Thyroid gland (tissue), 4 donors: ENCODE data around the gene SHC3. TPM values are rescaled to one million over a fixed set of nuclear protein-coding genes. Genes with fewer than 3 reads are reported as not detected.

Source experiments
- DNase-seq, 2 donors: peaks; one replicate each; pipeline ENCODE4 v3.0.0-alpha.2; 2019
- H3K27ac ChIP-seq, 3 donors: fragments of 200-600 bp; sonication (generic); 1 replicate in 2 of 3; 2 replicates in 1 of 3; pipeline ENCODE4 v1.5.1; 2016 to 2019; ENCODE audit warnings: mild to moderate bottlenecking in 1 of 3, moderate library complexity in 1 of 3
- H3K27me3 ChIP-seq: fragments of 200-600 bp; sonication (generic); one replicate; pipeline ENCODE4 v1.5.1; 2019
- H3K36me3 ChIP-seq, 2 donors: fragments of 200-600 bp; sonication (generic); one replicate each; pipeline ENCODE4 v1.5.1; 2016 to 2019
- H3K4me1 ChIP-seq, 2 donors: fragments of 200-600 bp; sonication (generic); one replicate each; pipeline ENCODE4 v1.5.1; 2017 to 2019
- H3K4me3 ChIP-seq, 3 donors: fragments of 200-600 bp; sonication (generic); replicated peaks in 1 of 3; 1 replicate in 2 of 3; 2 replicates in 1 of 3; pipeline ENCODE4 v1.5.1; 2016; ENCODE audit warnings: mild to moderate bottlenecking in 1 of 3
- H3K9me3 ChIP-seq: fragments of 200-600 bp; sonication (generic); one replicate; pipeline ENCODE4 v1.5.1; 2017
- POLR2A ChIP-seq, 2 donors: fragments of 450-650 bp; IDR thresholded peaks; one replicate each; pipeline ENCODE4 v1.6.1; 2017; ENCODE audit warnings: antibody characterized with exemption in 2 of 2, mild to moderate bottlenecking in 2 of 2, moderate library complexity in 1 of 2
- WGBS, 2 donors: methylation state at CpG; one replicate each; pipeline ENCODE4 v1.1.5; 2017; 5-methylcytosine and 5-hydroxymethylcytosine counted together
- intact Hi-C: fragments of 100-400 bp; cut with DNase I; formaldehyde crosslinking; loops from one replicate; pipeline ENCODE4 v1.15.1; 2023
- total RNA-seq, 4 donors: library from RNA; depleted of rRNA; stranded (reverse); fragments of >200 nt; gene quantifications; one replicate each; pipeline ENCODE4 v1.2.3, GENCODE V29; 2016
- TF ChIP-seq, protein P1 (sequence below), 6 experiments: fragments of 200-600 bp in 3 of 6; fragments of 450-650 bp in 3 of 6; sonication (generic) in 3 of 6; IDR thresholded peaks; one replicate each; pipeline ENCODE4 v1.5.1; 2016 to 2019; ENCODE audit warnings: antibody characterized with exemption in 6 of 6, mild to moderate bottlenecking in 2 of 6, inconsistent platforms in 1 of 6, moderate library complexity in 1 of 6

SHC3 gene
- total RNA-seq, 4 donors from 2014 or later, result 0.40 to 5.9 (median 1.2) TPM

DNA sequence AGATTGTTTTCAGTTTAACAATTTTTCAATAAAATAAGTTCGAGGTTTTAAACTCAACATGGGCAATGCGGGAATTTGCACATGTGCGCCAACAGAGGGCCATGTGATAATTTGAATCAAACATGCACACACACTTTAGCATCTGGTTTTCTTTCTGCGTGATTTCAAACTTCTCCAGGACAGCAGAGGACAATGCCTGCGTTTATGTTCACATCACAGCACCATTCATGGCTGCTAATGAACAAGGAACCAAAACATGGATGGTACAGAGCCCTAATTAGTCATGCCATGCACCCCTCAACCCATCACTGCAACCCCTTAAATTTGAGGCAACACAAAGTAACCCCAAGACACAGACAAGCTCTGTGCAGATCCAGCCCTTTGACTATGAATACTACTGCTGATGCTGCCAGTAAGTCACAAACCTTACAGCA lies 2.8 kb downstream of the SHC3 start:
- Histone ChIP-seq H3K4me1 (peaks cover 23 to 33% of the 10 kb centered on the region in 2 donors), H3K9me3 (no peaks in the 10 kb centered on the region), H3K27me3 (no peaks in the 10 kb centered on the region), H3K4me3 (no peak overlapping the region), H3K36me3 (no peaks in the 10 kb centered on the region), H3K27ac (no peak overlapping the region)
- no peak for DNase-seq
- intact Hi-C loops, result no loop called here
- 95% methylated on average over 5 of the region's 5 CpGs for WGBS, 2 donors
- TF ChIP-seq, protein P1, sequence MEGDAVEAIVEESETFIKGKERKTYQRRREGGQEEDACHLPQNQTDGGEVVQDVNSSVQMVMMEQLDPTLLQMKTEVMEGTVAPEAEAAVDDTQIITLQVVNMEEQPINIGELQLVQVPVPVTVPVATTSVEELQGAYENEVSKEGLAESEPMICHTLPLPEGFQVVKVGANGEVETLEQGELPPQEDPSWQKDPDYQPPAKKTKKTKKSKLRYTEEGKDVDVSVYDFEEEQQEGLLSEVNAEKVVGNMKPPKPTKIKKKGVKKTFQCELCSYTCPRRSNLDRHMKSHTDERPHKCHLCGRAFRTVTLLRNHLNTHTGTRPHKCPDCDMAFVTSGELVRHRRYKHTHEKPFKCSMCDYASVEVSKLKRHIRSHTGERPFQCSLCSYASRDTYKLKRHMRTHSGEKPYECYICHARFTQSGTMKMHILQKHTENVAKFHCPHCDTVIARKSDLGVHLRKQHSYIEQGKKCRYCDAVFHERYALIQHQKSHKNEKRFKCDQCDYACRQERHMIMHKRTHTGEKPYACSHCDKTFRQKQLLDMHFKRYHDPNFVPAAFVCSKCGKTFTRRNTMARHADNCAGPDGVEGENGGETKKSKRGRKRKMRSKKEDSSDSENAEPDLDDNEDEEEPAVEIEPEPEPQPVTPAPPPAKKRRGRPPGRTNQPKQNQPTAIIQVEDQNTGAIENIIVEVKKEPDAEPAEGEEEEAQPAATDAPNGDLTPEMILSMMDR (IDR thresholded peaks at IDR 0.05), result no peak
- TF ChIP-seq POLR2A (IDR thresholded peaks at IDR 0.05), result no peak

DNA sequence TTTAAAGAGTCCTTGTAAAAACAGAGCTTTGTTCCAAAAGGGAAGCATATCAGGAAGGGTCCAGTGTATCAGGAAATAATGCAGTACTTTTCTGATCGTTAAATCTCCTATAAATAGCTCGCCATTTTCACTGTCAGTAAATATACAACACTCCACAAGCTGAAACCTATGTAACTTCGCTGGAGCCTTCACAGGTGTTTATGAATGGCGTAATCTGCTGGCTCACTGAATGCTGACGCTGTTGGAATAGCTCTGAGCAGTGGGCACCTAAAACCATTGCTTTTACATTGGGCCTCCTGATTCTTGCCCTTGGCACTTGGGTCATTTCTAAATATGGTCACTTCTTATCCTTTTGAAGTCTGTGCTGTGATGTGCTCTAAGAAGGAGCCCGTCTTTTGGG lies 4.3 kb downstream of the SHC3 start:
- intact Hi-C loops, result no loop called here
- peaks cover 18 to 27% of the 10 kb centered on the region in 2 donors for H3K4me1 ChIP-seq
- no peaks in the 10 kb centered on the region for H3K36me3 ChIP-seq
- no peaks in the 10 kb centered on the region for H3K9me3 ChIP-seq
- TF ChIP-seq, protein P1 (IDR thresholded peaks at IDR 0.05), result no peak
- no peak for TF ChIP-seq POLR2A (IDR thresholded peaks at IDR 0.05)
- H3K27ac ChIP-seq, result no peak overlapping the region
- DNase-seq, result no peak
- no peaks in the 10 kb centered on the region for H3K27me3 ChIP-seq
- 84 to 89% methylated on average over 6 of the region's 6 CpGs for WGBS, 2 donors
- no peak overlapping the region for H3K4me3 ChIP-seq

DNA sequence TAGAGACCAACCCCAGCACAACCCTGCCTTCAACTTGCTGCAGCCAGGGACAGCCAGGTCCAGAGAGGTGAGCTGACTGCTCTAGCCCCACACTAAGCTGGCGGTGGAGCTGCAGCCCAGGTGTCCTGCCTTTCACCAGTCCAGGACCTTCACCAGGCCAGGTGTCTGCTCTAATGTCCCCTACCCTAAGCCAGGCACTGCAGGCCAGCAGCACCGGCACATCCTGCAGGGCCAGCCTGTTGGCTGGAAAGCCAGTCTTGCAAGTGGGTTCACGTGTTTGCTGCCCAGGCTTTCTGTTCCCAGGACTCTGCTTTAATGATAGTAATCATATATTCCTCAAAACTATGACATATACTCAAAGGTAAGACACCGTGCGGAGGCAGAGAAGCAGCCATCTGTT lies 5.5 kb downstream of the SHC3 start:
- intact Hi-C loops, result no loop called here
- Histone ChIP-seq H3K4me3 (no peak overlapping the region), H3K27me3 (no peaks in the 10 kb centered on the region), H3K27ac (no peak overlapping the region), H3K4me1 (peaks cover 10 to 19% of the 10 kb centered on the region in 2 donors), H3K36me3 (no peaks in the 10 kb centered on the region), H3K9me3 (no peaks in the 10 kb centered on the region)
- TF ChIP-seq, protein P1 (IDR thresholded peaks at IDR 0.05), result no peak
- no peak for TF ChIP-seq POLR2A (IDR thresholded peaks at IDR 0.05)
- 81 to 94% methylated on average over 4 to 5 of the region's 5 CpGs for WGBS, 2 donors
- DNase-seq, result no peak

DNA sequence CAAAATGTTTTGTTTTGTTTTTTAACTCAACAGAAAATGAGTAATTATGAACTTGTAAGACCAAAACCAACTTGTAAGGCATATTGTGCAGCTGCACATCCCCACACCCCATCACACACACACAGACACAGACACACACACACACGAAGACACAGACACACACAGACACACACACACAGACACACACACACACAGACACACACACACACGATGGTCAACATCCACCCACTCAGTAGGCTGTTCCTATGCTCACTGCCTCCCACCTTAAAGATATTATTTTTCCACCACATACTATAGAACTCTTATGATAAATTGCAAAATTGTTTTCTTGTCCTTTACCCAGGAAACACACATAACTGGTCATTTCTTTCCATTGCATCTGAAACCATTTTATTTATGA lies 6.2 kb downstream of the SHC3 start:
- Histone ChIP-seq H3K36me3 (no peaks in the 10 kb centered on the region), H3K4me1 (peaks cover 7 to 15% of the 10 kb centered on the region in 2 donors), H3K9me3 (no peaks in the 10 kb centered on the region), H3K27ac (no peak overlapping the region), H3K4me3 (no peak overlapping the region), H3K27me3 (no peaks in the 10 kb centered on the region)
- no peak for DNase-seq
- TF ChIP-seq POLR2A (IDR thresholded peaks at IDR 0.05), result no peak
- TF ChIP-seq, protein P1 (IDR thresholded peaks at IDR 0.05), result no peak
- intact Hi-C loops, result no loop called here
- WGBS, 2 donors, result 72 to 85% methylated on average over 2 of the region's 2 CpGs

DNA sequence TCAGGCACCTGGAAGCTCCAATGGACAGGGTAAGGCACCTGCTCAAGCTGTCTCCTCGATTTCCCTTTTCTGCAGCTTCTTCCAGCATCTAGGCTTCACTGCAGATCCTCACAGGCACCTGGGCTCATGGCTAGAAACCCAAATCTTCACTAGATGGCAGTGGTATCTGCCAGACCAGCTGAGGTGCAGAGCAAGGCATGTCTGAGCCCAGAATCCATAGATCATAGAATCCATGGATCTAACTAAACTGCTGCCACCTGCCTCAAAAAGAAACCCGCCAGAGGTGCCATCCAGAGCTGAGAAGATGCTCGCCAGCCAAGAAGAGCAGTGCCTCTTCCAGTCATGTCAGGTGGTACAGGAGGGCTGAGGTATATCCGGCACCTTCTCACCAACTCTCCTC lies 6.9 kb downstream of the SHC3 start:
- DNase-seq, result peak in 1 of 2 donors; percentile 10
- no peaks in the 10 kb centered on the region for H3K27me3 ChIP-seq
- TF ChIP-seq POLR2A (IDR thresholded peaks at IDR 0.05), result no peak
- TF ChIP-seq, protein P1 (IDR thresholded peaks at IDR 0.05), result peak in 3 of 6 experiments; percentile 14 to 27 (median 19)
- H3K4me3 ChIP-seq, result no peak overlapping the region
- H3K4me1 ChIP-seq, result peaks cover 6 to 13% of the 10 kb centered on the region in 2 donors
- H3K36me3 ChIP-seq, result no peaks in the 10 kb centered on the region
- WGBS, 2 donors, result 69 to 84% methylated on average over 1 to 4 of the region's 4 CpGs
- intact Hi-C loops, result no loop called here
- H3K27ac ChIP-seq, result peak overlapping the region; percentile 11 to 44 (median 42)
- no peaks in the 10 kb centered on the region for H3K9me3 ChIP-seq
